Mesenchymal stem cell (in vitro differentiated cells and primary cell): ENCODE measurements around the gene ZSWIM3.

Experiments
- DNase-seq: peaks from one replicate; pipeline ENCODE4 v3.0.0-alpha.2; 2013
- H2AFZ ChIP-seq: one replicate; pipeline ENCODE4 v1.6.1; 2013; ENCODE audit warnings: low read depth, mild to moderate bottlenecking, control low read depth, inconsistent platforms, low read length, moderate library complexity
- H2AK5ac ChIP-seq: 2 replicates; pipeline ENCODE4 v1.6.1; 2013; ENCODE audit warnings: low read length, moderate library complexity, mild to moderate bottlenecking, inconsistent platforms; ENCODE audit not compliant: severe bottlenecking
- H2BK120ac ChIP-seq: one replicate; pipeline ENCODE4 v1.6.1; 2013; ENCODE audit warnings: low read depth, mild to moderate bottlenecking, inconsistent platforms, low read length, moderate library complexity
- H2BK12ac ChIP-seq, 2 experiments: one replicate each; pipeline ENCODE4 v1.6.1; 2013; ENCODE audit warnings: inconsistent platforms in 2 of 2, low read length in 2 of 2, mild to moderate bottlenecking in 2 of 2, moderate library complexity in 2 of 2, control low read depth in 1 of 2
- H2BK15ac ChIP-seq: one replicate; pipeline ENCODE4 v1.6.1; 2013; ENCODE audit warnings: mild to moderate bottlenecking, low read depth, inconsistent platforms; ENCODE audit not compliant: poor library complexity, severe bottlenecking
- H2BK5ac ChIP-seq: 2 replicates; pipeline ENCODE4 v1.6.1; 2013; ENCODE audit warnings: low read depth, mild to moderate bottlenecking, low read length, control low read depth, inconsistent platforms; ENCODE audit not compliant: poor library complexity, severe bottlenecking
- H3K14ac ChIP-seq, 2 experiments: one replicate each; pipeline ENCODE4 v1.6.1; 2013; ENCODE audit warnings: inconsistent platforms in 2 of 2, low read length in 2 of 2, control low read depth in 1 of 2, mild to moderate bottlenecking in 1 of 2, moderate library complexity in 1 of 2
- H3K18ac ChIP-seq, 2 experiments: one replicate each; pipeline ENCODE4 v1.6.1; 2013; ENCODE audit warnings: inconsistent platforms in 2 of 2, low read length in 2 of 2, control low read depth in 1 of 2, low read depth in 1 of 2, mild to moderate bottlenecking in 1 of 2
- H3K23ac ChIP-seq, 2 experiments: one replicate each; pipeline ENCODE4 v1.6.1; 2013; ENCODE audit warnings: inconsistent platforms in 2 of 2, low read length in 2 of 2, mild to moderate bottlenecking in 2 of 2, moderate library complexity in 2 of 2, control low read depth in 1 of 2
- H3K27ac ChIP-seq: 2 replicates; pipeline ENCODE4 v1.5.1; 2013; ENCODE audit warnings: mild to moderate bottlenecking, moderate library complexity, low read length, control low read depth, inconsistent platforms; ENCODE audit not compliant: poor library complexity, severe bottlenecking
- H3K27me3 ChIP-seq, 2 experiments: 2 replicates each; pipeline versions ENCODE4 v1.6.1 to v1.7.0; 2013; ENCODE audit warnings: low read length in 2 of 2, mild to moderate bottlenecking in 2 of 2, moderate library complexity in 2 of 2, control low read depth in 1 of 2, inconsistent platforms in 1 of 2; ENCODE audit not compliant: control insufficient read depth in 1 of 2, insufficient read depth in 1 of 2
- H3K36me3 ChIP-seq, 2 experiments: 2 replicates each; pipeline versions ENCODE4 v1.6.1 to v1.7.0; 2013; ENCODE audit warnings: low read length in 2 of 2, control low read depth in 1 of 2, inconsistent platforms in 1 of 2, low read depth in 1 of 2, mild to moderate bottlenecking in 1 of 2; ENCODE audit not compliant: insufficient read depth in 2 of 2, control insufficient read depth in 1 of 2
- H3K4ac ChIP-seq, 2 experiments: one replicate each; pipeline ENCODE4 v1.6.1; 2013; ENCODE audit warnings: inconsistent platforms in 2 of 2, low read length in 2 of 2, mild to moderate bottlenecking in 2 of 2, moderate library complexity in 2 of 2, control low read depth in 1 of 2, low read depth in 1 of 2
- H3K4me1 ChIP-seq: 2 replicates; pipeline ENCODE4 v1.6.1; 2013; ENCODE audit warnings: low read depth, low read length, control low read depth; ENCODE audit not compliant: control insufficient read depth, insufficient read depth
- H3K4me2 ChIP-seq: 2 replicates; pipeline ENCODE4 v1.6.1; 2013; ENCODE audit warnings: low read length, mild to moderate bottlenecking, inconsistent platforms; ENCODE audit not compliant: poor library complexity, severe bottlenecking
- H3K4me3 ChIP-seq, 2 experiments: 2 replicates each; pipeline versions ENCODE4 v1.5.1 to v1.7.0; 2013; ENCODE audit warnings: low read length in 2 of 2, mild to moderate bottlenecking in 2 of 2, control low read depth in 1 of 2, low read depth in 1 of 2; ENCODE audit not compliant: insufficient read depth in 1 of 2
- H3K79me1 ChIP-seq: replicated peaks from 2 replicates; pipeline ENCODE4 v1.6.1; 2013; ENCODE audit warnings: mild to moderate bottlenecking, control low read depth, low read length, inconsistent platforms; ENCODE audit not compliant: poor library complexity, severe bottlenecking
- H3K9ac ChIP-seq: 2 replicates; pipeline ENCODE4 v1.7.0; 2013; ENCODE audit warnings: mild to moderate bottlenecking, low read length, moderate library complexity
- H3K9me3 ChIP-seq: 2 replicates; pipeline ENCODE4 v1.7.0; 2013; ENCODE audit warnings: mild to moderate bottlenecking, low read length; ENCODE audit not compliant: control insufficient read depth
- H4K8ac ChIP-seq: one replicate; pipeline ENCODE4 v1.6.1; 2013; ENCODE audit warnings: inconsistent platforms, mild to moderate bottlenecking, low read length, moderate library complexity
- H4K91ac ChIP-seq: one replicate; pipeline ENCODE4 v1.6.1; 2013; ENCODE audit warnings: mild to moderate bottlenecking, low read length, inconsistent platforms
- WGBS: methylation state at CpG from one replicate; pipeline ENCODE4 v1.1.7; 2013; ENCODE audit warnings: mixed read lengths; 5-methylcytosine and 5-hydroxymethylcytosine counted together

The ZSWIM3 gene

GRCh38 chr20:45902199-45902701 lies 44.8 kb downstream of the ZSWIM3 start:
- Histone ChIP-seq H3K79me1 (peaks cover 2% of the 10 kb centered on the region), H3K27ac (no peak overlapping the region), H2BK5ac (no peak overlapping the region), H3K18ac (no peak overlapping the region), H2BK15ac (no peak overlapping the region), H3K36me3 (peaks cover 58 to 67% of the 10 kb centered on the region in 2 experiments), H2BK120ac (no peak overlapping the region), H3K4me1 (peaks cover 8% of the 10 kb centered on the region), H2AK5ac (no peak overlapping the region), H3K4me3 (no peak overlapping the region), H2BK12ac (no peak overlapping the region), H3K9ac (no peak overlapping the region), H3K9me3 (no peaks in the 10 kb centered on the region), H3K4ac (no peak overlapping the region), H3K27me3 (no peaks in the 10 kb centered on the region), H3K23ac (no peak overlapping the region), H3K14ac (no peak overlapping the region), H4K91ac (peak overlapping the region; percentile 14), H2AFZ (no peak overlapping the region), H3K4me2 (no peak overlapping the region), H4K8ac (no peak overlapping the region)
- 97% methylated on average over 13 of the region's 14 CpGs for WGBS
- no peak for DNase-seq

DNA sequence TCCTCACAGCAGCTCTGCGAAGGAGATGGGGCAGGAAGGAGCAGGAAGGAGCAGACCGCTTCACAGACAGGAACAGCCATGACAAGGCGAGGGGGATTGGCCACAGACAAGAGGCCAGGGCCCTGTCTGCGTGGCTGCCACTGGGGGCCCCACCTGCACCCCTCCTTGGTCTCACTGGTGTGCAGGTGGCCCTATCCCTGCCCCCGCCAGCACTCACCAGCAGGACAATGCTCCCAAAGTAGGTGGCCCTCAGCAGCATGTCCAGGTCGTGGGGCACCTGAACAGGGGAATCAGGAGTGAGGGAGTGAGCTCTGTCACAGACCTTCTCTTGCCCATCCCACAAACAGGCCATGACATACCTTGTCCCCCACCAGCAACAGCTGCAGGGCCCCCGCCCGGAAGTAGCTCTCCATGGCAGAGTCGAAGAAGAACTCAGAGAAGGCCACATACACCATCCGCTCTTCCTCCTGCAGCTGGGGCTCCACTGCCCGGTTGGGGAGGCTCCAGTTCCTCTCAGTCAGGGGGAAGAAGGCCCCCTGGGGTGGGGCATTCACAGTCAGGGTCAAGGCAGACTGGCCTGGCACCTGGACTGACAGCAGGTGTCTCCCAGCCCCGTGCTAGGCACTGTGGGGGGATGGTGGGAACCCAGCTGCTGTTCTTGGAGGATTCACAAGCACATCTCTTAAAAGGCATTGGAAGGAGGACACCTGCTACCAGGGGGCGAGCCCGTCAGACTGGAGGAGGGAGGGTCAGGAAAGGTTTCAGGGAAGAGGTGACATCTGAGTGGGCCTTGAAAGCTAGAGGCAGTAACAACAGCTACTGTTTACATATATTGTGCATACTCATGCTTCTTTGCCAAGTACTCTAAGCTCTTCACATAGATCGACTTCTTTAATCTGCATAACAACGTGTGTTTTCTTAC lies 47.4 kb downstream of the ZSWIM3 start:
- Histone ChIP-seq H4K91ac (no peak overlapping the region), H3K4ac (no peak overlapping the region), H2BK120ac (no peak overlapping the region), H3K79me1 (peaks cover 6% of the 10 kb centered on the region), H2AFZ (no peak overlapping the region), H3K27me3 (no peaks in the 10 kb centered on the region), H3K27ac (no peak overlapping the region), H3K9ac (no peak overlapping the region), H3K4me3 (no peak overlapping the region), H2BK12ac (no peak overlapping the region), H4K8ac (no peak overlapping the region), H2AK5ac (no peak overlapping the region), H3K23ac (no peak overlapping the region), H2BK5ac (no peak overlapping the region), H3K9me3 (no peaks in the 10 kb centered on the region), H3K4me1 (peaks cover 13% of the 10 kb centered on the region), H3K36me3 (peaks cover 49 to 61% of the 10 kb centered on the region in 2 experiments), H3K4me2 (no peak overlapping the region), H2BK15ac (no peak overlapping the region), H3K14ac (no peak overlapping the region), H3K18ac (no peak overlapping the region)
- 93% methylated on average over 13 of the region's 16 CpGs for WGBS
- DNase-seq = no peak

DNA sequence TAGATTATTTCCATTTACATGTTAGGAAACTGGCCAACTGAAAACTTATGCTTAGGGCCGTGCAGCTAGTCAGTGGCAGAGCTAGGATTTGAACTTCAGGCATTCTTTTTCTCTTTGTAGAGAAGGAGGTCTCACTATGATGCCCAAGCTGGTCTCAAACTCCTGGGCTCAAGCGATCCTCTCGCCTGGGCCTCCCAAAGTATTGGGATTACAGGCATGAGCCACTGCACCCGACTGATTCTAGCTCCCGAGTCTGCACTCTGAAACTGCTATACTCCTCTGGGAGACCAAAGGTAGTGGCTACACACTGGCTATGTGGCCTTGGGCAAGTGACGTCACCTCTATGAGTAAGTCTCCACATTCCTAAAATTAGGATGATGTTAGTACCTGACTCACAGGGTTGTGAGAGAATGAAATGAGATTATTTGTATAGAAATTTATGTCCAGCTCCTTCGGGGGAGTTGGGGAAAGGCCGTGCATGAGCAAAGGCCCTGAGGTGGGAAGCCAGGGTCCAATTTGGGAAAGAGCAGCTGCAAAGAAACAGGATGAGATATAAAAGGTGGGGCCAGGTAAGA lies 48.2 kb downstream of the ZSWIM3 start:
- Histone ChIP-seq H3K27ac (no peak overlapping the region), H2BK120ac (no peak overlapping the region)
- 93% methylated on average over 8 of the region's 8 CpGs for WGBS

DNA sequence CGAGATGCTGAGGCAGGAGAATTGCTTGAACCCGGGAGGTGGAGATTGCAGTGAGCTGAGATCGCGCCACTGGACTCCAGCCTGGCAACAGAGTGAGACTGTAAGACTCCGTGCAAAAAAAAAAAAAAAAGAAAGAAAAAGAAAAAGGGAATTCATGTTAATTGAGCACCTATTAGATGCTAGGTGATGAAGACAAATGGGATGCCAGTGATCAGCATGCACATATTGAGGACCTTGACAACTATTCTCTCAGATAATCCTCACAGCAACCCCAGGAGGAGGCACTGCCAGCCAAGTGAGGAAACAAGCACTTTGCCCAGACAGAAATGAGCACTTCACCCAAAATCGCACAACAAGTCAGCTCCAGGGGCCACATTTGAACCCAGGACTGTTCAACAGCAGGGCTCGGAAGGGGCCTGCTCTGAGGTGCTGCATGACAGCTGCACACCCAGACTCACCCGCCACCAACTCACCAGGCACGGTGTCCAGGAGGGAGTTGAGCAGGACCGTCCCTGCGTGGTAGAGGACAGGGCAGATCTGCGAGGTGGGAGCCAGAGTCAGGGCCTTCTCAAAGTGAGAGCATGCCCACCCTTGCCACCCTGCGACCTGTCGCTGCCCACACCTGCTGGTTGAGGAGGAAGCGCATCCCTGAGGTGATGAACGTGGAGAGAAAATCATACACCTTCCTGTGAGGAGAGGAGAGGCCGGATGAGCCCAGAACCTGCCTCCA lies 50.0 kb downstream of the ZSWIM3 start:
- Histone ChIP-seq H2BK120ac (no peak overlapping the region), H3K23ac (no peak overlapping the region), H3K79me1 (peaks cover 11% of the 10 kb centered on the region), H2AFZ (no peak overlapping the region), H2BK5ac (no peak overlapping the region), H2BK12ac (no peak overlapping the region), H3K9me3 (no peaks in the 10 kb centered on the region), H3K18ac (no peak overlapping the region), H3K14ac (no peak overlapping the region), H4K91ac (no peak overlapping the region), H4K8ac (no peak overlapping the region), H3K4ac (no peak overlapping the region), H2BK15ac (no peak overlapping the region), H3K4me1 (peaks cover 25% of the 10 kb centered on the region), H3K9ac (no peak overlapping the region), H2AK5ac (no peak overlapping the region), H3K36me3 (peaks cover 41 to 43% of the 10 kb centered on the region in 2 experiments), H3K4me2 (no peak overlapping the region), H3K27me3 (no peaks in the 10 kb centered on the region), H3K27ac (no peak overlapping the region), H3K4me3 (no peak overlapping the region)
- WGBS = 96% methylated on average over 17 of the region's 17 CpGs
- no peak for DNase-seq

More for the DNA sequence above, 48.2 kb downstream of the ZSWIM3 start:
- Histone ChIP-seq H3K4me1 (peaks cover 15% of the 10 kb centered on the region), H2BK12ac (no peak overlapping the region), H2AK5ac (no peak overlapping the region), H3K36me3 (peaks cover 47 to 57% of the 10 kb centered on the region in 2 experiments), H2AFZ (no peak overlapping the region), H3K79me1 (peaks cover 9% of the 10 kb centered on the region), H3K9ac (no peak overlapping the region), H3K18ac (no peak overlapping the region), H2BK5ac (no peak overlapping the region), H4K91ac (no peak overlapping the region), H3K23ac (no peak overlapping the region), H3K9me3 (no peaks in the 10 kb centered on the region), H4K8ac (no peak overlapping the region), H3K14ac (no peak overlapping the region), H3K4me3 (no peak overlapping the region), H3K27me3 (no peaks in the 10 kb centered on the region), H3K4me2 (no peak overlapping the region), H3K4ac (no peak overlapping the region), H2BK15ac (no peak overlapping the region)
- DNase-seq = no peak
